ENCODE measurements around the gene EEF1A1. TPM values are rescaled to one million over a fixed set of nuclear protein-coding genes. Genes with fewer than 3 reads are reported as not detected.

EEF1A1 gene
- total RNA-seq, 1 donor, result 24,083 TPM

GRCh38 chr6:73497915-73498314 is 22.9 kb downstream of the EEF1A1 start:
- H3K4me1 ChIP-seq (ENCODE audit: insufficient read depth, low read length), result peaks cover under 1% of the 10 kb centered on the region
- H3K9me3 ChIP-seq (ENCODE audit: low read depth, low read length), result no peaks in the 10 kb centered on the region
- H3K27me3 ChIP-seq (ENCODE audit: insufficient read depth, low read length), result no peaks in the 10 kb centered on the region
- H3K4me3 ChIP-seq (ENCODE audit: low read length), result no peak overlapping the region

- Histone ChIP-seq H3K4me1 (ENCODE audit: insufficient read depth, low read length) (no peaks in the 10 kb centered on the region), H3K9me3 (ENCODE audit: low read depth, low read length) (no peaks in the 10 kb centered on the region), H3K27me3 (ENCODE audit: insufficient read depth, low read length) (no peaks in the 10 kb centered on the region), H3K4me3 (ENCODE audit: low read length) (no peak overlapping the region)
Measured at GRCh38 chr6:73491377-73491776, 29.5 kb downstream of the EEF1A1 start.

- Histone ChIP-seq H3K4me1 (ENCODE audit: insufficient read depth, low read length) (no peaks in the 10 kb centered on the region), H3K27me3 (ENCODE audit: insufficient read depth, low read length) (no peaks in the 10 kb centered on the region)
Measured at GRCh38 chr6:73487473-73487872, 33.4 kb downstream of the EEF1A1 start.

GRCh38 chr6:73484438-73484837 is 36.4 kb downstream of the EEF1A1 start:
- no peaks in the 10 kb centered on the region for H3K9me3 ChIP-seq (ENCODE audit: low read depth, low read length)
- H3K27me3 ChIP-seq (ENCODE audit: insufficient read depth, low read length), result no peaks in the 10 kb centered on the region

More at GRCh38 chr6:73487473-73487872, 33.4 kb downstream of the EEF1A1 start:
- Histone ChIP-seq H3K4me3 (ENCODE audit: low read length) (no peak overlapping the region), H3K9me3 (ENCODE audit: low read depth, low read length) (no peaks in the 10 kb centered on the region)

GRCh38 chr6:73481969-73482368 is 38.9 kb downstream of the EEF1A1 start:
- Histone ChIP-seq H3K9me3 (ENCODE audit: low read depth, low read length) (no peaks in the 10 kb centered on the region), H3K4me1 (ENCODE audit: insufficient read depth, low read length) (no peaks in the 10 kb centered on the region), H3K27me3 (ENCODE audit: insufficient read depth, low read length) (no peaks in the 10 kb centered on the region), H3K4me3 (ENCODE audit: low read length) (no peak overlapping the region)

More at GRCh38 chr6:73484438-73484837, 36.4 kb downstream of the EEF1A1 start:
- Histone ChIP-seq H3K4me1 (ENCODE audit: insufficient read depth, low read length) (no peaks in the 10 kb centered on the region), H3K4me3 (ENCODE audit: low read length) (no peak overlapping the region)

- H3K9me3 ChIP-seq (ENCODE audit: low read depth, low read length), result no peaks in the 10 kb centered on the region
- no peaks in the 10 kb centered on the region for H3K27me3 ChIP-seq (ENCODE audit: insufficient read depth, low read length)
- H3K4me1 ChIP-seq (ENCODE audit: insufficient read depth, low read length), result no peaks in the 10 kb centered on the region
- H3K4me3 ChIP-seq (ENCODE audit: low read length), result no peak overlapping the region
Measured at GRCh38 chr6:73477407-73477806, 43.4 kb downstream of the EEF1A1 start.

- H3K4me1 ChIP-seq (ENCODE audit: insufficient read depth, low read length), result no peaks in the 10 kb centered on the region
- no peaks in the 10 kb centered on the region for H3K27me3 ChIP-seq (ENCODE audit: insufficient read depth, low read length)
- no peaks in the 10 kb centered on the region for H3K9me3 ChIP-seq (ENCODE audit: low read depth, low read length)
Measured at GRCh38 chr6:73476723-73477122, 44.1 kb downstream of the EEF1A1 start.

GRCh38 chr6:73471686-73472290 is 49.0 kb downstream of the EEF1A1 start:
- H3K4me3 ChIP-seq (ENCODE audit: low read length), result no peak overlapping the region
- no peaks in the 10 kb centered on the region for H3K9me3 ChIP-seq (ENCODE audit: low read depth, low read length)

More at GRCh38 chr6:73476723-73477122, 44.1 kb downstream of the EEF1A1 start:
- no peak overlapping the region for H3K4me3 ChIP-seq (ENCODE audit: low read length)

More at GRCh38 chr6:73471686-73472290, 49.0 kb downstream of the EEF1A1 start:
- Histone ChIP-seq H3K27me3 (ENCODE audit: insufficient read depth, low read length) (no peaks in the 10 kb centered on the region), H3K4me1 (ENCODE audit: insufficient read depth, low read length) (peaks cover 10% of the 10 kb centered on the region)

Other genes with a start within 250 kb of the EEF1A1 start
- gene DPPA5, start 166.8 kb downstream of the EEF1A1 start, total RNA-seq, result not detected
- not detected for gene KHDC3L, start 158.4 kb downstream of the EEF1A1 start, total RNA-seq
- gene OOEP, start 151.1 kb downstream of the EEF1A1 start, total RNA-seq, result not detected
- gene DDX43, start 126.2 kb downstream of the EEF1A1 start, total RNA-seq, result 1.6 TPM
- gene CGAS, start 68.7 kb downstream of the EEF1A1 start, total RNA-seq, result 22.4 TPM
- gene MTO1, start 59.3 kb downstream of the EEF1A1 start, total RNA-seq, result 39.9 TPM
- gene SLC17A5, start 133.0 kb upstream of the EEF1A1 start, total RNA-seq, result 17.7 TPM
- gene CD109, start 175.2 kb upstream of the EEF1A1 start, total RNA-seq, result 3.0 TPM

All from mononuclear cell (primary cell).